ENCODE results near the gene NISCH.

The NISCH gene

DNA sequence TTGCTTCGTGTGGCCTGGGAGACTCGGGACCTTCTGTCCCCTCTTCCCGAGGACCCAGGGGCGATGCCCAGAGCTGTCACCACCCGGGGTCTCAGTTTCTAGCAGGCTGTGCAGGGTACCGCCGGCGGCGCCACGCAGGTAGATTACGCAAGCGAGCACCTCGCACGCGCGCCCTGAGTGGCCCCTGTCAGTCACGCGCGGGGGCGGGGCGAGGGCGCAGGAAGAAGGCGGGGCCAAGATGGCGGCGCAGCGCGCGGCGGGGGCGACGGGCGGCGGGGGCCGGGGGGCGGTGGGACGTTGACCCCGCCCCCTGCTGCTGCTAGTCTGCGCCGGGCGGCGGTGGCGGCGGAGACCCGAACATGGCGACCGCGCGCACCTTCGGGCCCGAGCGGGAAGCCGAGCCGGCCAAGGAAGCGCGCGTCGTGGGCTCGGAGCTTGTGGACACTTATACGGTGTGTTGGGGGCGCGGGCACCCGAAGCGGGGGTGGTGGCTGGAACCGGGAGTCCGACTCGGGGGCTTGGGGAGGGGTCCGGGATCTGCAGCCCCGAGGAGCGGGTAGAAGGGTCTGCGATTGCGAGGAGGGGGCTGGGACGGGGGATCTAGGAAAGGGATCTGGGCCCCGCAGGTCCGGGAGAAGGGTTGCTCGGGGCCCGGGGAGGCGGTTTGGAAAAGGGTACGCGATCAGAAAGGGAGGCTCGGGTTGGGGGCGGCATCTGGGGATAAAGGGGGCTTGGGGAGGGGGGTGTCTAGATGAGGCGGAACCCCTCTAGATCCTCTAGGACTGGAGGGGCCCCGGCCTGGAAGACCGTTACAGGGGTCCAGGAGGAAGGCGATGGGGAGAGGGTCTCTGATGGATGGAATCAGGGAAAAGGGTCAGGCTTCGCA lies at the start of gene NISCH:
NISCH (plus strand) TSS at position 322 of the 886 bp plus-strand sequence; CDS start at position 360, 38 bp downstream.
- peak; percentile 95 for DNase-seq

DNA sequence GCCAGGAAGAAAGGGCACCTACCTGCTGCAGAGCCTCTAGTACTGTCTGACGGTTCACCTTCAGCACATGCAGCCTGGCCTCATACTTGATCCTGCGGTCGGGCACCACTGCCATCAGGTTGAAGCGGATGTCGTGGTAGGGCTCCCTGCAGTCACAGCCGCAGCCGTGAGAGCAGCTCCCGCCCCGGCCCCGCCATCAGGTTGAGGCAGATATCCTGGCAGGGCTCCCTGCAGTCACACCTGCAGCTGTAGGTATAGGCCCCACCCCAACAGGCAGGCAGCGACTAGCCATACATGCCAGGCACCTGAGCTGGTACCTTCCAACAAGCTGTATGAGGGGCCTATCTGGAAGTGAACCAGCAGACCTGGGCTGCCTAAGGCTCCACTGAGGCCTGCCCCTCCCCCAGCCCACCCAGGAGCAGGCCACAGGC lies 49.2 kb upstream of the NISCH start:
- peak; percentile 30 for DNase-seq

DNA sequence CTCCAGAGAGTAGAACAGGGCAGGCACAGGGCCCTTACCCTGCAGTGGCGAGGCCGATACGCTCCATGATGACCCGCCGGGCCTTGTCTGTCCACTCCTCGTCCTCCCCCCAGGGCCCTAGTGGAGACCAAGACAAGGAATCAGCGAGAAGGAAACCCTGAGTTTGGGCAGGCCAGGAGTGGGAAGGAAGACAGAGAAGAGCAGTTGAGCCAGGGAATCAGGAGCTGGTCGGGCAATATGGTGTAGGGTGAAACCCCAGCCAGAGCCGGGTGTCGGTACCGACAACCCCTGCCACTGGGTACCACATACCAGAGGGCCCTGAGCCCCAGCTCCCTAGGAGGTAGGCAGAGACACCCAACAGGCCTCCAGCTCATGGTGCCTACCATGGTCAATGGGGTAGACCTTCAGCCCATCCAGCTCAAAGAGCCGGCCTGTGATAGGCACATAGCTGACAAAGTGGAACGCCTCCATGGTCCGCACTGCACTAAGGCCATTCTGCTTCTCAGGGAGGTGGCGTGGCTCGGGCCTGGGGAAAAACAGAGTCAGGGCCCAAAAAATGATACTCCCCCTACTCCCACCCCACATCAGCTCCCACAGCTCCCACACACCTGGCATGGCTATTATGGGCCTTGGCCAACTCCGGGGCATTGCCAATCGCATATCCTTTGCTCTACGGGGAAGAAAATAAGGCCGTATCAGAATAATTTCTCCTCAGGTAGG lies 48.5 kb upstream of the NISCH start:
- DNase-seq = peak; percentile 38

DNA sequence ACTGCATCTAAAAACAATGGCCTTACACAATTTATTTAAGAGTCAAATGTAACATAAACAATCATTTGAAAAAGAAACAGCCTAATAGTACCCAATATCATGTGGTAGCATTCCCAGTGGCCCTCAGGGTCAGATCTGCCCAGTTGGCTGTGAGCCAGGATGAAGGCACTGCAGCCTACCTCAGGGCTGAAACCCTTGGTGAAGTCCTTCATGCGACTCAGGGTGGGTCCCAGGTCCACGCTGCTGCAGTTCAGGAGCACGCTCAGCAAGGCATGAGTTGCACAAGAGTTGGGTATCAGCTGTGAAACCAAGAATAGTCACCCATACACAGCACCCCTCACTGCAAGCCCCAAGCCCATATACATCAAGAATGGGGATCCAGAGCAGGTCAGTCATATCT lies 47.6 kb upstream of the NISCH start:
- peak; percentile 25 for DNase-seq

DNA sequence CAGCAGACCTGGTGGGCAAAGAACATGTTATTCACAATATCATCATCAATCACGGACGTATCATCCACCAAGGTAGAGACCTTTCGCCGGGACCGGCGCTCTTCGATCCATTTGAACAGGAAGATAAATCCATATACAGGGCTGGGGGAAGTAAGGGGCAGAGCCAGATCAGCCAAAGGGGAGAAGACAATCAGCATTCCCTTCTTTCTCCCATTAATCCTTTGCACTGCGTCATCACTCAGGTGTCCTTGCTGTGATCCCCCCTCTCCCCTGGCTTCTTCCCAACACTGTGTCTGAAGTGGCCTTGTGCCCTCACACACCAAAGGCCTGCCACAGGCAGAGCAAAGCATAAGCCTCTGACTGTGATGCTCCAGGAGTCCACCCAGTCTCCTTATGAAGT lies 46.9 kb upstream of the NISCH start:
- peak; percentile 5 for DNase-seq

DNA sequence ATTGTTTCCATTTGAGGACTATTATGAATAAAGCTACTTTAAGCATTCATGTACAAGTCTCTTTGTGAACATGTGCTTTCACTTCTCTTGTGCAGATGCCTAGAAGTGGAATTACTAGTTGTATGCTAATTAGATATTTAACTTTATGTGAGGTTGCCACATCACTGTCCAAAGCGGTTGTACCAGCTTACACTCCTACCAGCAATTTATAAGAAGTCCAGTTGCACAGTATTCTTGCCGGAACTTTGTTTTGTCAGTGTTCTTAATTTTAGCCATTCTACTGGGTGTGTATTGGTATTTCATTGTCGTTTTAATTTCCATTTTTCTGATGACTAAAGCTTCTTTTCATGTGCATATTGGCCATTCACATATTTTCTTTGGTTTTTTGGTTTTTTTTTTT lies 39.6 kb upstream of the NISCH start:
- DNase-seq = no peak

DNA sequence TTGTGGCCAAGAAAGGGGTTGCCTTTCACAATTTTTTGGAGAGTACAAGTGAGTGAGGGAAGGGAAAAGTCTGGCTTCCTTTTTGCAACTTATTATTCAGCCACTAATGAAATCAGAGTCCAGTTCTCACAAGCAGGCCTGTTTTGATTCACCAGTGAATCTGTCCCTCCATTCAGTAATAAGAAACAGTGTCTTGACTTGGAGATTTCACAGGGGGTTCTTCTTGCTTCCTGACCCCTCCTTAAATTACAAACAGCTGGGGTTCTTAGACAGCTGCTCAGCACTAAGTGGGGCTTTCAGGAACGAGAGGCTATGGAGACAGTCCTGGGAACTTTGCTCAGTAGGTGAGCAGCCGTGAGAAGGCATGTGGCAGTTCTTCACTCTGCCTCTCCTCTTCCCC lies 35.0 kb upstream of the NISCH start:
- peak; percentile 38 for DNase-seq

DNA sequence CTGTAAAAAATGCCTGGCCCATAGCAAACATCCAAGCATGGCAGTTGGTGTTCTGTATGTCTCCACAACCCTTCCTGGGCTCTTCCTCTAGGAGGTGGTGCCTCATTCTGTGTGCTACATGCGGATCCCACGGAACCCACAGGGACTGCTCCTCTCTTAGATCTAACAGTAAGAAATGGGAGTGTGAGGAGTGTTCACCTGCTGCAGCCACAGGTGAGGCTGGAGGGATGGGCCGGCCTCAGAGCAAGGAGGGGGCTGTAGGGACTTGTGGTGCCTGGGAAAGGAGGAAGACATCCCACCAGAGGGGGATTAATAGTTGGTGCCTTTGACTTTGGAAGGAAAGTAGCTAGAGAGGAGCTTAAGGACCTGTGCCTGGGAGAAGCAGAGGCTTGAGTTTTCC lies 32.7 kb upstream of the NISCH start:
- DNase-seq = peak; percentile 12

DNA sequence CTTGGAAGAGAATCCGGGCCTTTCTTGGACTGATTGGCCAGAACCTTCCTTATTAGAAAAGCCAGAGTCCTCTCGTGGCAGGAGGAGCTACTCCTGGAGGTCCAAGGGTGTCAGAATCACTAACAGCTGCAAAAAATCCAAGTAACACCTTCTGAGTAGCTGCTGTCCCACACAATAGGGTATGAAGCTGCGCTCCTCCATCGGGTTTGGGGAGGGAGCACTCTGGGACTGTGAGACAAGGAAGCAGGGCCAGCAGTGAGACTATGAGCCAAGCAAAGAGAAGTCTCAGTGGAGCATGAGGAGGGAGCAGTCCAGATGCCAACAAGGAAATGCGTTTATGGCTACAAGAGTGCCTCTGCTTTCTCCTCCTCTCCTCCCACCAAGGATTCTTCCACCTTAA lies 32.2 kb upstream of the NISCH start:
- peak; percentile 40 for DNase-seq

DNA sequence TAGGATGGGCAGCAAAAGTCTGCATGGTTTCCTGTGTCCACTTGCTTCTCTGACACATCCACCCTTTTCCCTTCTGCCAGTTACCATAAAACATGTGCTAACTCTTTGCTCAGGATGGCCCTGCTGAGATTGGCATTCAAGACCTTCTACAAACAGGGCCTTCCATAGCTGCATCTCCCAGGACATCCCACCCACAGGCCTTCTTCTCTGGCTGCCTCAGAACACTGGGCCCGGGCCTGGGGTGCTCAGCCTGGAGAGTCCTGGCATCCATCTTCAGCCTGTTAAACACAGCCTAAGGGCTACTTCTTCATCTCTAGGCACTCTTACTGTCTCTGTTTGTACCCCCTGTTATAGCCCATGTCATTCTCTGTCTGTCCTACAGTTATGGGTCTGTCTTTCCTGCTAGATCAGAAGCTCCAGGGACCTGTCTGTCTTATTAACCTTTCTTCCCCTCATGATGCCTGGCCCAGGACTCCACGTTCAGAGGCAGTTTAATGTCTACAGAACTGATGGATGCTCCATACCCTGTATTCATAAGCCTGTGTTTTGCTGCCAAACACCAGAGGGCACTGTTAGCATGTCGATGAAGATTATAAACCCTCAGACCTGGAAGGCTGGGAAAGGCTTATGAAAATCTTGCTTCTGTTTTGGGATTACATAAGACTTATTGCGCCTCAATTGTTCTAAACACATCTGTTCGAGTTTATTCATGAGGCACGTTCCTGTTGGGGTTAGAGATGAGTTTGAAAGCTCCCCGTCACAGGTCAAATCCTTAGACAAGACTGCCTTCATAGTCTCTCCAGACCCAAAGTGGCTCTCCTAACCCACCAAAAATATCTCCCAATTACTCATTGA lies 27.0 kb upstream of the NISCH start:
- peak; percentile 73 for DNase-seq

DNA sequence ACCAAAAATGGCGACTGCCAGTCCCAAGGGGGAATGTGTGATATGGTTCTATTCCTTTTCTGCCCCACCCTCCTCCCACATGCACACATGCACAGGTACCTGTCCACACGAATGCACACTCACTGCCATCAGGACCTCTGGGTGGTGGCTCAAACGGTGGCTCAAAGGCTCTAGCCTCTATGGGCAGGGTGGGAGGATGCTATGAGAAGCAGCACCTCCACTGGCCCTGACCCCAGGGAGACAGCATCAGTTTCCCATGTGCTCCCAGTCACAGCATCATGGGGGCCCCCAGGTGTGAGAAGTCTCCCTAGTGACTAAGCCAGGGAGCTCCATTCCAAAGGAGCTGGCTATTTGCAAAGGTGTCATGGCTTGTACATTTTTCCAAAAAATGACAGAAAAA lies 26.4 kb upstream of the NISCH start:
- peak; percentile 36 for DNase-seq

DNA sequence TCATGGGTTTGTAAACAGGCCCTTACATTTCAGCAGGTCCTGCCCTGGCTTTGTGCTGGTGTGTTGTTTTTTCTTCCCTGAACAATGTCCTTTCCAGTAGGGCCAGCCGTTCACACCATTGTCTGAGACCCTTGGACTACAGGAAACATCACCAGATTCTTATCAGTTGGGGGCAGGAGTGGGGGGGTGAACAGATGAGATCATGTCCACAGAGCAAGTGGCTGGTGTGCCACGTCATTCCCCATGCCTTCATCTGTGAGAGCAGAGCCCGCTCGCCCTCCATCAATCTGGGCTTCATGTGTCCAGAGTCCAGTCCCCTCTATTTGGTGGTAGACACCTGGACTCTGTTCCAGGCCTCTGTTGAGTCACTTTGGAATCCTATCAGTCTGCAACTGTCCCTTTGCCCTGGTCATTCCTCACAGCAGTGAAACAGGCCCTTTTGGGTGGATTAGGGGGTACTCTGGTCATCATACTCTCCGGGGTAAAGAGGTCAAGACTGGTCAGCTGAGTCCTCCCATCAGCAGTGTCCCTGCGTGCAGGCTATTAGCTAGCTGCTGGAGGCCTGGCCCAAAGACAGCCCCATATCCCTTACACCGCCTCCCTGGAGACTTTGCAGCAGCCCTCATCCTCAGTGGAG lies 25.5 kb upstream of the NISCH start:
- DNase-seq = peak; percentile 31

DNA sequence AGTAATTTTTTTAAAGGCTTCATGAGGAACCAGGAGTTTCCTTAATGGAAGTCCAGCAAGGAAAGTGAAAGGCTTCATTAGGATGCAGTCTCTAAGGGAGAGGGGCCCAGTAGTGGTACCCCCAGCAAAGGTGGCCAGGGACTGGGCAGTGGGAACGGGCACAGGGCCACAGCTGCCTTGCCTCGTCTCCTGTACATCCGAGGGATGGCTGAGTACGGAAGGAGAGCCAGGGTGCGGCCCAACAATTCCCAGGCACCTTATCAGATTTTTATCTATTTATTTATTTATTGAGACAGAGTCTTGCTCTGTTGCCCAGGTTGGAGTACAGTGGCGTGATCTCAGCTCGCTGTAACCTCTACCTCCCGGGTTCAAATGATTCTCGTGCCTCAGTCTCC lies 25.0 kb upstream of the NISCH start:
- DNase-seq = peak; percentile 22

DNA sequence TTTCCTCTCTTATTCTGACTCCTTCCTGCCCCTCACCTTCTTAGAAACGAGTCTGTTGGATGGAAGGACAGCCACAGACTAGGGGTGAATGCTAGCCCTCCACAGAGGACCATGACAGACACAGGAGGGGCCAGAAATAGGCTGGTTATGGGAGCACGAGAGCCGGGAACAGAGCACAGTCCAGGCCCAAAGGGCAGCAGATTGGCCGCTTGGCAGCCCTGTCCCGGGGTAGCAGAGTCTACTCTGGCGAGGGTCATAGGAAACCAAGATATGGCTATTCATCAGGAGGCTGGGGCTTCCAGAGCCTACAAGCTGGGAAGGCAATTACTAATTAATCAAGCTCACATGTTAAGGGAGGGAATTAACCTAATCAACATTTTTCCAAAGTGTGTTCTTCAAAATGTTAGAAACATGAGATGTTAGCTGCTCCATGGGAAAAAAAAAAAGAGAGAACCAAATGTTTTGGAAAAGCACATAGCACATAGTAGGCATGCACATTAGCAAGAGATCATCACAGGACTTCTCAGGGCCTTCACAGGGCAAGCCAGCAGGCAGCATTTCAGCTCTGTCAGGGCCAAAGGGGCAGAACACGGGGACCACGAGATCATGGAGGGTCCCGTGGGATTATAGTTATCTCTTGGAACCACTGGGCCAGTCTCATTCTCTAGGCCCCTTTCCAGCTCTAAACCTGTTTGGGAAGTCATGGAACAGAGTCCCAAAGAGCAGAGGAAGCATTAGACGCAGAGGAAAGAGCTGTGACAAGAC lies 23.8 kb upstream of the NISCH start:
- DNase-seq = peak; percentile 23

DNA sequence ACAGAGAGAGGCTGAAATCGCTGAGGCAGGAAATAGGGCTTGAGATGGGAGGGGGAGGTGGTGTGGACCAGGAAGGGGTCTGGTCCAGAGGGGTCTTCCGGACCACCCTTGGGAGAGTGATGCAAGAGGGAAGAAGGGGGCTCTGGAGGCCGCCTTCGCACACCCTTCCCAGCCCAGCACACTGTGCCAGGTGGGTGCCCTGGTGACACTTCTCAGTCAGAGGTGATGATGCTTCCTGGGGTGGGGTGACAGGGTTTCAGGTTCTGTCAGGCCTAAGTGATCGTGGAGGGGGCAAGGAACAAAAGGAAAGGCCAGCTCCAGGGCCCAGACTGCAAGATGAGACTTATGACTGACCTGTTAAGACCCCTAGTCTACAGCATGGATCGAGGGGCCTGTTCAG lies 23.2 kb upstream of the NISCH start:
- peak; percentile 30 for DNase-seq

DNA sequence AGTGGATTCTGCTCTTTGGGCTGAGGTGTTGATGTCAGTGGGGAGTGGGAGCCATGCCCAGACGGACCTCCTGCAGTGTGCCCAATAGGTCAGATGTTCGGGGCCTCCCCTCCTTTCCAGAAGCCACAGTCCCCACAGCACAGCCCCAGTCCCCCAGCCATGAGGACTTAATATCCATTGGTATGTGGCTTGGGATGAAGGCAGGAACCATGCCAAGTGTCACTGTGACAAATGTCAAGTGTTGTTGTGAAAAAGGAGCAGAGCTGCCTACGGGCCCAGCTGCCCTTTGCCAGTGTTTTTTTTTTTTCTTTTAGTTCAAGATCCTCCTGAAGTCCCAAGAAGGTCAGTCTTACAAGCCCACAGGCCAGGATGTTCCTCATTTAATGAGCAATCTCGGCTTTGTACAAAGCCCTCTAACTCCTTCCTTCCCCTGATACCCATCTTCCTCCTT lies 22.7 kb upstream of the NISCH start:
- DNase-seq = peak; percentile 42

DNA sequence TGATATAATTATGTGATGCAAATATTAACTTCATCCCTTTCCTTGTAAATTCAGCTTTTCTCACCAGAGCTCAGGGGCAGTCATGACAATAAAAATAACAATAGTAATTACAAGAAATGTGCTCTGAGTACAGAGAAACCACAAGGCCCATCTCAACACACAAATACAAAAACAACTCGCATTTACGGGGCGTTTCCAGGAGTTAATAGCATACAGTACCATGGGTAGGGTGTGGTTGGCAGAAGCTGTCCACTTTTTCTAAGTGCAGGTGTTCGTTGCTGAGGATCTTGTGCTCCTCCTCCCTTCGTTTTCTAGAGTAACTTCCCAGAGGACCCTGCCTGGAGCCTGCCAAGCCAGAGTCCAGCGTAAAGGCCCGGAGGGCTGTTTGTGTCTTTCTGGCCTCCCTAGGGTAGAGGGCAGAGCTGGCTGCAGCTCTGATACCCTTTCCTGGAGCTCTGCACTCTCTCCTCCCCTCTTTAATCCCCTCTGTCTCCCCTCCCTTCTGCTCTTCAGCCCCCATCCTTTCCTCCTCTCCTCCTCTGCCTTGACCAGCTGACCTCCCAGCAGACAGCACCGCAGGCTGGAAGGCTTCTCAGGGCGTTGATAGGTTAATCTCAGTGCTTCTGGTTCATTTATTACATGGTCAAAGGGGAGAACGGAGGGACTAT lies 21.9 kb upstream of the NISCH start:
- DNase-seq = peak; percentile 43

DNA sequence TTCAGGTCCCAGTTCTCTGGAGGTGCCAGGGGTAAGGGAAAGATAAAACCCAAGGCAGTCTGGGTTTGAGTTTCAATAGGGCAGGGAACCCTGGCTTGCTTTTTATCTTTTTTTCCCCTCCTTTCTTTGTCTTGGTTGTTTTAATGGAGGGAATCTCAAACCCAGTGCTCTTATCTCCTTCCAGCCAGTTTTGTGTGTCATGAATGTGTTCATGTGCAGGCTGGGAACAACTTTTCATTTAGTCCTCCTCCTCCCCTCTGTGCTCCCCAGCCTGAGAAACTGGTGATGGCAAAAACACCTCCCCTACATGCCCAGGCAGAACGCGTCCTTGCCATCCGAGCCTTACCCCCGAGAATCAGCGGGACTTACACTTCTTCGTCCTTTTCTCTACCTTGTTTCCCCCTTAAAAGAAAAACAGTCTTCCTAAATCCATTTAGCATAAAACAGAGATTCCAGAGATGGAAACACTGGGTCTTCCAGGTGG lies 21.4 kb upstream of the NISCH start:
- no peak for DNase-seq

DNA sequence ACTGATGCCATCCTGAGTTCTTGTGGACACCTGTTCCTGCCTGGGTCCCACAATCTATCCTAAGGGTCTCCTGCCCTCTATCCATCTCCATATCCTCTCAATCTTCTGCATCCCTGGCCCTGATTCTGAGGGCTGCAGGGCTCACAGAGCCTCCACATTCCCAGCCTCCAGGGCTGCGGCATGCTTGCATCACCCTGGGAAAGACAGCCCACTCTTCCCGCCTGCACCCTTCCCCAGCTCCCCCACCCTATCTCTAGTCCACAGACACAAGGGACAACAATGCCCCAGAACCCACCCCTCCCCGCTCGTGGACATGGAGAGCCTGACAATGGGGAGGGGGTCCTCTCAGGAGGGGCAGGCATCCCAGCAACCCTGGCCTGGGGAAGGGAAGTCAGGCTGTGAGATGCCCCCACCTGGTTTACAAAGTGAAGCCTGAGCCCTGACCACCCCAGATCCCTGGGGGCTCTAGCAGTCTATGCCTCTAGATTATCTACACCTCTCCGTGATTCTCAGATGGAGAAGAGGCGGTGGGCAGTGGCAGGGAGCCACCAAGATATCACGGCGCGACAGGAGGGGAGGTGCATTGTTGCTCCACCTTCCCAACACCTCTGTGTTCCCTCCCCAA lies 20.8 kb upstream of the NISCH start:
- no peak for DNase-seq

Data from right forelimb (tissue), 1 donor.